Fibroblast of peridontal ligament (primary cell): ENCODE data around the gene ANO3.

ENCODE experiments used
- DNase-seq: peaks from one replicate; pipeline ENCODE4 v3.0.0-alpha.2; 2010; ENCODE audit errors: extremely low read depth

ANO3 gene

DNA sequence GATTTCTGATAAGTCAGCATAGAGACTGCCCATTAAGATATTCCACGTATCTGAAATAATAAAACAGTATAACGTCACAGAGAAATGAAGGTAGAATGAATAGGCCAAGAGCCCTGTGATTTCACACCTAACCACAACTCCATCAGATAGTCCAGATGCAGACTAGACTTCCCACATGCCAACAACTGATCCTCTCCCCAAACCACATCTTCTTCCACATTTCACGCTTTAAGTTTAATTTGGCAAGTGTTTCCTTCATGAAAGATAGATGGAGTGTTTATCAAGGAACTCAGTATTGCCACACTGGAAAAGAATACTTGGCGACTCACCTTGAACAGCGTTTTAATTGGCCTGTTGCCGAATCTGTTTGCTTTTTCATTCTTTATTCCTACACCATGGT, 158.6 kb downstream of the ANO3 start:
- DNase-seq, result no peak

DNA sequence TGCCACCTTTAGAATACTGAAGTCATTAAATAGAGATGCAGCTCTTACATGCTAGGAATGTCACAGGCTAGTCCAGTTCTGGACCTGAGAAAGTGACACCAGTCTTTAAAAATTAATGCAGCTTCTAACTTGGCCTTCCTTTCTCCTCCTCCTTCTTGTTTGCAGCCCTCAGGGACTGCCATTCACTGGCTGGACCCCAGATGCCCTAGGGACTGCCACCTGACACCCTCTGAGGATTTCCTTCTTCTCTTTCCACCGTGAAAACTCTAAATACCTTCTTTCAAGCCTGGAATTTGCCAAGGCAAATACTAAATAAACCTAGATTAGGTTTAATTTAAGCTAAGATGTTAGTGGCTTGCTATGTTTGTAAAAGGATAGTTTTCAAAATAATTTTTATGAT, 161.7 kb downstream of the ANO3 start:
- DNase-seq, result no peak

DNA sequence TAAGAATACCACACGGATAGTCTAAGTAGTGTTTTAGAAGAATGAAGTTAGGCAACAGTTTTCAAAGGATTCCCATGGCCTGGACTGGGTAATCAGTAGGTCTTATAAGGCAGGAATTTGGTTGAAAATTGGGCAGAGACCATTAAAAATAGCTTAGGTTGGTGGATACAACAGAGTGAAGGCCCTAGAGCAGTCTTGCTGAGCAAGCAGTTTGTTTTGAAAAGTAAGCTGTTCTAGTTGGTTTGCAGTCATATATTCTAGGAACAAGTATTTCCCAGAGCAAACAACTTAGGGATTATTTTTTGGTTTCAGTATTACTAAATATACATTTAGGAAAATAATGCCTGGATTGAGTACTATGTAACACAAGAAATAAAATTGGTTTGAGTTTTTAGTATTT, 175.3 kb downstream of the ANO3 start:
- no peak for DNase-seq

DNA sequence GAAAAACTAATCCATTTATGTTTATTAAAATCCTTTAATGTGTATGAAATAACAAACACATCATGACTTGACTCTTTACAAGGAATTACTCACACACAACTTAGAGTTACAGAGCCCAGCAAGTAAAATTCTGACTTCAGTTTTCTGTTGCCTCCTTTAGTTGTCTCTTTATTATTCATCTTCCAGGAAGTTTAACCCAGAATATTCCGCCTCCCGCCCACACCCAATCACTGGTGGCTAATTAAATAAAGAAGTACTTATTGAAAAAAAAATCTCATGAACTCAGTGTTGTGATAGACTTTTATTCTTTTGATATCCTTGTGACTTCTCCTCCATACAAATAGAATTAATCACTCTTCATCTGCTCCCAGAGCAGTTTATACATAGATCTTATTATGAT, 178.2 kb downstream of the ANO3 start:
- DNase-seq, result no peak

DNA sequence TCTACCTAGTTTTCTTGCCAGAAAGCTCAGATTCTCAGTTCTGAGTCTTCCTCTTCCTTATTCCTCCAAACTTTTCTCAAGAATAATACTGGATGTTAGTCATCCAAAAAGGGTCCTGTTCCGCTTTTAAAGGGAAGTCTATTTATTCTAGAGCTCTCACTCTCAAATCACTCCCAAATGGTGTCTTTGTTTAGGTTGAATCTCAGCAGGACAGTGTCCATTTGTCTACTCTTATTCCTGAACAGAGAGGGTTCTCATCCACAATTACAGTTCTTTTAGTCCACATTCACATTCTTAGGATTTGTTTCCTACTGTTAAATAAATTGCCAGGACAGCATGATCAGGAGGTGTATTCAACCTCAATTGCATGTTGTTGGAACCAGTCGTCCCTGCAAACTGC, 178.8 kb downstream of the ANO3 start:
- DNase-seq, result no peak

DNA sequence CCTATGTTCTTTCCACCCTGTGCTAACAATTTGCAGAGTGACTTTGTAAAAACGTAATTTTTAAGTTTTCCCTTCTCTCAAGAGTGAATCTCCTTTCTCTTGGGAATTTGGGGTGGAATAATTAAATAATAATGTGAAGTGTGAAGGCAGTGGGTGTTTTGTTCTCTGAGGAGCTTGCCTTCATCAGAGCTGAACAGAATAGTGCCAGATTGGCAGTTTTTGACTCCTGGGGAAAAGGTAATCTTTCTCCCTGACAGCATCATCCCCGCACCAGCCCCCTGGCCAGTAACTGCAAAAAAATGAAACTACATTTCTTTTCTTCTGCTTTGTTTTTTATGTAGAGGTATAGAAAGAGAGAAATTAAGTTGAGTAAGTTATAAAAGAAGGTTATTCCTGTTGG, 180.3 kb downstream of the ANO3 start:
- DNase-seq, result no peak

DNA sequence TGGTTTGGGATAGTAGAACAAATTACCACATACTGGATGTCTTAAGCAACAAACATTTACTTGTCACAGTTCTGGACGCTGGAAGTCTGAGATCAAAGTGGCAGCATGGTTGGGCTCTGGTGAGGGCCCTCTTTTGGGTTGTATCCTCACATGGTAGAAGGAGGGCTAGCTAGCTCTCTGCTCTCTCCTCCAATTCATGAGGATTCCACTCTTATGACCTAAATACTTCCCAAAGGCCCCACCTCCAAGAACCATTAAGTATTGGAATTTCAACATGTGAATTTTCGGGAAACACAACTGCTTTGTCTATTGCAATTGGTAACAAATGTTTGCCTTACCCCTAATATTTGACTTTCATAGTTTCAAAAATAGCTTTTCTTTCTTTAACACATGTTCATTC, 187.5 kb downstream of the ANO3 start:
- no peak for DNase-seq

DNA sequence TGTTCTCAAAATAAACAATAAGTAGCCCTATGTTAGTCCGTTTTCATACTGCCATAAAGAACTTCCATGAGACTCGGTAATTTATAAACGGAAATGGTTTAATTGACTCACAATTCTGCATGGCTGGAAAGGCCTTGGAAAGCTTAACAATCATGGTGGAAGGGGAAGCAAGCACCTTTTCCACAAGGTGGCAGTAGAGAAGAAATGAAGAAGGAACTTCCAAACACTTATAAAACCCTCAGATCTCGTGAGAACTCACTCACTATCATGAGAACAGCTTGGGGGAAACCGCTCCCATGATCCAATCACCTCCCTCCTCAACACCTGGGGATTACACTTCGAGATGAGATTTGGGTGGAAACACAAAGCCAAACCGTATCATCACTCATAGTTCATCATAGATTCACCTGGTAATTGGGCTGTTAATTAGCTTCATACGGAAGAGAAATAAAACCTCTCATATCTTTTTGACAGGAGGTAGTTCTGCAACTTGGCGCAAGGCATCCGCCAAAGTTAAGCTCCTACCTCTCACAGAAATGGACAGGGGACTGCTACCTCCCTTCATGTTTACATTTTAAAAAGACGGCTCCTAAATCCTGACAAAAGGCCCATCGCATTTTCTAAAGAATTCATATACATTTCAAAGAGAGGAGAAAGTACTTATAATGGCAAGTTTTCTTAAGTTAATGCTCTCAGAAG, 191.1 kb downstream of the ANO3 start:
- peak; percentile 44 for DNase-seq

DNA sequence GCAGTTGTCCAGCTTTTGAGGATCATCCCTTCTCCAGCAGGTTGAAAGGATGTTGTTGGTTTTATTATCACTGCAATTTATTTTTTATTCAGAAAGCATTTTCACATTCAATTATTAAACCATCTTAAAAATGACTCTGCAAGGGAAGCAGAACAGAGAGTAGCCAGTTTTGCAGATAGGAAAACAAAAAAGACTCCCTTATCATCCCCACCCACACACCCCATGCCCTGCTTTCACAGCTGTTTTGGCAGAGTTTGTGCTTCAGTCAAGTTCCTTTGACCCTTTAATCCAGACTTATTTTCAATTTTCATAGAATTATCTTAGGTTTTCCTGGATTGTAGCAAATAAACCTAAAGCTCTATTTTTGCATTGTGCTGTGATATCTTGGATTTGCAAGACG, 195.8 kb downstream of the ANO3 start:
- no peak for DNase-seq

DNA sequence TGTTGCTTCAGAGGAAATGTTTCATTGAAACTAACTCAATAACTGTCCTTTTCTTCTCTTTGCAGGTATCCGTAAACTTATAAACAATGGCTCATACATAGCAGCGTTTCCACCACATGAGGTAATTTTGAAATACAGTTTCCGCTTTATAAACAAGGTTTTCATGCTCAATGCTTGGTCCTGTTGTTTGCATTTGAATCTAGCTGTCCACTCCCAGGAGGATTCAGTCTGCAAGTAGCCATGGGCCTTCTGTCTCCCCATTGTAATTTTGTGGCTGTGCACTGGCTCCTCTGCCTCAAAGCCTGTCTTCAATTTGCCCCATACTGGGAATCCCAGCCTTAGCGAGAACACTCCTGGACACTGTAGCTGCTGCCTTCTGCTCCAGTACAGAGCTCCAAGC, 205.4 kb downstream of the ANO3 start:
- no peak for DNase-seq

DNA sequence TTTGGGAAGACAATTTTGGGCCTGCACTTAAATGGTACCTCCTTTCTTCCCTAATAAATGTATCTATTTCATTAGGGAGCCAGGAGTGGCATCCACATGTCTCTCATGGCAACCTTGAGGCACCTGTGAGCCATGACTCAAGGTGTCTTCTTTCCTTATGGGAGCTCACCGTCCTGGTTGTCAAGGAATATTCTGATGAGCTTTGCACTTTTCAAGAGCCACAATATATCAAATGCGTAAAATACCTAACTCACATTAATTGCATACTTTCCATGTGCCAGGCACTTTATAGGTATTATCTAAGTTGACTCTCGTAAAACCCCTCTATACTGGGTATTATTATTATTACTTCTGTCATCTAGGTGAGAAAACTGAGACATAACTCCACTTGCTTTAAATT, 207.6 kb downstream of the ANO3 start:
- DNase-seq, result no peak

DNA sequence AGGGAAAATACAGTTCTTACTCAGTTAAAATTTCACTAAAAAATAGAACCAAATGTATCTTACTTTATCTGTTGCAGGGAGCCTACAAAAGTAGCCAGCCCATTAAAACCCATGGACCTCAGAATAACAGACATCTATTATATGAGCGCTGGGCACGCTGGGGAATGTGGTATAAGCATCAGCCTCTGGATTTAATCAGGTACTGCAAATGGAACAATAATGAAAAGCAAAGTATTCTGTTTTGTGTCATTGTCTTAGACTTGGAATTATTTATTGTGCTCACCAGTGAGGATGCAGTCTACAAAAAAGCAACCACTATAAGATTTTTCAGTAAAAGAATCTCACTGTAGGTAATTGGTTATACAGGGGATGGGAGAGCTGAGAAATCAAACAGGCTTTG, 209.9 kb downstream of the ANO3 start:
- DNase-seq, result no peak

DNA sequence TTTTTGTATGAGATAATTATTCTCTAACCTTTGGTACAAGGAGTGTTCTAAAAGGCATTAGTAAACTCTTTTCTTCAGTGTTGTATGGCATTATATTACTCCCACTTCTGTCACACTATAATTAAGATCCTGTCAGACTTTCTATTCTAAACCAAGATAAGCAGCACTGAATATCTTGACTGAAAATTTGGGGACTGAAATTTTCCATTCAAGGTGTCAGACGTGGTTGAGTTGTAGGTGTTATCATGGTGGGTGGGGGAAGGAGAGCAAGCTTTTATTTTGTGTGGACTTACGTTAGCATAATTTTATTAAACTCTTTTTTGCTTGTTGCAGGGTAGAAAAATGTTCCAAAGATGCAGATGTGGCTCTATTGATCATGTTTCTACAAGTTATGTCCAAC, 217.2 kb downstream of the ANO3 start:
- no peak for DNase-seq

DNA sequence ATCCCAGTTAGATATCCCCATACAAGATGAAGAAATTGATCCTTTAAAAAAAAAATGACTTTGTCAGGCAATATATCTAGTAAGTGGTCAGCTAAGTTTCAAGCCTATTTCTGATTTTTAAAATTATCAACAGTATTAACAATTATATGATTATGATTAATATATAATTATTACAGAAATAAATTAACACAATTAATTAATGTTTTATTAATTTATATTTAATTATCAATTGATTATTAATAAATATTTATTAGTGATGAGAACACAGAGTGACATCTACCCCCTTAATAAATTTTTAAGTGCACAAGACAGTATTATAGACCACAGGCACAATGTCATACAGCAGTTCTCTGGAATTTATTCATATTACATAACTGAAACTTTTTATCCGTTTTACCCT, 218.1 kb downstream of the ANO3 start:
- no peak for DNase-seq

DNA sequence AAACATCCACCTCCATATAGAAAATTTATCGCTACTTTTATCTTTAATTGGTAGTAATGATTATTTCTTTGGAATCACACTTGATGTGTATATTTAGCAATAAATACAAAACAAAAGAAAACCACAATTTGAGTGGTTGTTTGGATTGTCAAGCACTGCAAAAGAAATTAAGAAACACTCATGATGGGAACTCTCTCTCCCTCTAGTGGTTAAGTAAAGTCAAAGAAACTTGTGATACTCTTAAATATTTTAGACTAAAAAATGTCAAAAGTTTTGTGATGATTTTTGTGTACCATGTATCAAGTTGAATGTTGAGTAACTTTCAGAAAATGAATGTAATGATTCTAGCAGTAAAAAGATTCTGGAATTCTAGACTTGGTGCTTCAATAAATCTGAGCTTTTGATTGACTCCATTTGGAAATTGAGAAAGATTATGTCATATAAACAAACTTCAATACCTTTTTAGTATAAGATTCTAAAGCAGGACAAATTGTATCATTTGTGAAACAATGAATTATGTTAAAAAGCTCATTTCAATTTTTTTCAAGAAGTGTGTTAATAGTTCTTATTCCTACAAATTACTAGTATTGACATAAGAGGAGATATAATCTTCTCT, 219.4 kb downstream of the ANO3 start:
- peak; percentile 30 for DNase-seq

DNA sequence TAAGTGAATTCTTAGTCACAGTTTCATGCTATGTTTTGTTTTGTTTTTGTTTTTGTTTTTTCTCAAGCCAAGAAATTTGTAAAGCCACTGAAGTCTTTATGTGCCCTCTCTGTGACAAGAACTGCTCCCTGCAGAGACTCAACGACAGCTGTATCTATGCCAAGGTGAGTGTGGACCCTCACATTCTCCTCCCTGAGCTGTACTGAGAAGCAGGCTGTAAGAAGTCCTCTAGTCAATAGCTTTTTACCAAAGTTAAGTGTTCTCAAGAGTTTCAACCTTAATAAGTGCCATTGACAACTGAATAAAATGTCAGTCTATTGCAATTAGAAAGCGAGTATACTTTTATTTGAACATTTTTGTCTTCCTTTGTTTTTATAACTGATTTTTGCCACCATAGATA, 221.3 kb downstream of the ANO3 start:
- no peak for DNase-seq

DNA sequence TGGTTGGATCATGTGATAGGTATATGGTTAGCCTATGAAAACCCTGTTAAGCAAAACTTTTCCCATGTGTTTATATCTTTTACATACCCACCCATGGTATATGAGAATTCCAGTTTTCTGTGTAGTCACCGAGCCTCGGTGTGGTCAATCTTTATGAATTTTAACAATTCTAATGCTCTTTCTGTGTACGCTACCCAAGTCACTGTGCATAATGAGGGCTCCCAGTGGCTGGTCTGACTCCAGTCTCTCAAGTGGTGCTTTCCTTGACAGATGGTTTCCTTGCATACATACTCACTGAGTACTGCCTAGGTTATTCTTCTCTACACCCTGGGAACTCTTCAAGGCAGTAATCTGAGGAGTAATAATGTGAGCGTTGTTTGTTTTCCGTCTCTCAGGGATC, 222.5 kb downstream of the ANO3 start:
- no peak for DNase-seq

DNA sequence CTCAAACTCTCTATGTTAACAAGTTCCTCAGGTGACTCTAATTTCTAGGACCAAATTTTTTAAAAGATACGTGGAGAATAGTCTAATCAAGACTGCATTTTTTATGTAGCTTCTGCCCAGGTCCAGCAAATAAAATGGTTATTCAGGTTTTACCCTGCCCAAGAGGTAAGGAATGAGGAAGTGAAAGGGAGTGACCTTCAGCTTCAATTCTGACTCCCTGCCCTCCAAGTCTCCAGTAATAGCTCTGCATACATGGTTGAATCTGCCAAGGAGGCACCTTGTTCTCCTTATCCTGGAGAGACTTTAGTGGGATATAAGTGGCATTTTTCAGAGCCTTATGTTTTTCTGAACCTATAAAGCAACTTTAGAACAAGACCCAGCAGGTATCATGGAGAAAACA, 224.7 kb downstream of the ANO3 start:
- DNase-seq, result no peak

DNA sequence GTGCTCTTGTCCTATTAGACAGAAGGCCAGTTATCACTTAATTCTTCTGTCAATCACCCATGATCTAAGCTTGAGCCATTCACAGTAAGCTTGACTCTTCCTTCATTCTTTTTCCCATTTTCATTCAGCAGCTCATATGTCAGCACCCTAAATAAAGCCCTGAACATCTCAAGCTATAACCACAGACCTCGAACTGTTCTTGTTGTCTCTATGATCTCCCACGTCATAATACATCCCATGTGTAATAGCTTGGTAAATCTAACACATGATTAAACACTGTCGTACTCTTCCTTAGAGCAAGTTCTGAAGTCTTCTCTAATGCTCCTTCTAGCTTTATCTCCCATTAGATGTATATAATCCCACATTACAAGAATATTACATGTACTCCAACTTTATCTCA, 225.7 kb downstream of the ANO3 start:
- DNase-seq, result peak; percentile 4

DNA sequence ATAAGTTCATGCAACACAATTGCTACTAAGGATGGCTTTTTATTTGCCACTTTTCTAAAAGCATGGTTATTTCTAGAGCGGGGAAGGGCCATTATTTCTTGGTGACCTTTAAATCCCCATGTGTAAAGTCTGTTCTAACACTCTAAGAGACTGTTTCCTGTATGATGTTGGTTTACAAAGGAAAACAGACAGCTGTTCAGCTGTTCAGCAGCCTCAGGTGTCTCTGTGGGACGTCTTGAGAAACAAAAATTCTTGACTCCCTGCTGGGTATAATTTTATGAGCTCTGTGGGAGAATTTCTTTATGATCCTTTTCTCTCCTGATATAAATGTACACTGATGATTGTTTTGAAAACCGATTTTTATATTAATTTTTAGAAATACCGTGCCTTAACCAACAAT, 226.3 kb downstream of the ANO3 start:
- no peak for DNase-seq

DNA sequence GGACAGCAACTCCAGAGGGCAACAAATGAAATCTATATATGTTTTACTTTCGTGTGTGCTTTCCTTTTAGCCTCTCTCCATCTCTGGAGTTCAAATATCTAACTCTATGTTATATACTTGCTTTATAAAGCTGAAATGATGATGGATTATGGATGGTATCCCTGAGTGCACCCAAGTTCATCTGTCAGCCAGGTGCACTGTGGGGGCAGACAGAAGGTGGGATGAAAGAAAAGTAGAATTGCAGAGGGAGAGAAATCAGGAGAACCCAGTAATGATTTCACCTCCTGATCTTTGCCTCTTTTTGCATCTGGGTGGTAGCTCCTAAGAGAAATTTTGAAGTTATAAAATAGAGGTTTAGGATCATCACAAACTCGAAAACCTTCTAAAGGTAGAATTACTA, 237.7 kb downstream of the ANO3 start:
- no peak for DNase-seq

DNA sequence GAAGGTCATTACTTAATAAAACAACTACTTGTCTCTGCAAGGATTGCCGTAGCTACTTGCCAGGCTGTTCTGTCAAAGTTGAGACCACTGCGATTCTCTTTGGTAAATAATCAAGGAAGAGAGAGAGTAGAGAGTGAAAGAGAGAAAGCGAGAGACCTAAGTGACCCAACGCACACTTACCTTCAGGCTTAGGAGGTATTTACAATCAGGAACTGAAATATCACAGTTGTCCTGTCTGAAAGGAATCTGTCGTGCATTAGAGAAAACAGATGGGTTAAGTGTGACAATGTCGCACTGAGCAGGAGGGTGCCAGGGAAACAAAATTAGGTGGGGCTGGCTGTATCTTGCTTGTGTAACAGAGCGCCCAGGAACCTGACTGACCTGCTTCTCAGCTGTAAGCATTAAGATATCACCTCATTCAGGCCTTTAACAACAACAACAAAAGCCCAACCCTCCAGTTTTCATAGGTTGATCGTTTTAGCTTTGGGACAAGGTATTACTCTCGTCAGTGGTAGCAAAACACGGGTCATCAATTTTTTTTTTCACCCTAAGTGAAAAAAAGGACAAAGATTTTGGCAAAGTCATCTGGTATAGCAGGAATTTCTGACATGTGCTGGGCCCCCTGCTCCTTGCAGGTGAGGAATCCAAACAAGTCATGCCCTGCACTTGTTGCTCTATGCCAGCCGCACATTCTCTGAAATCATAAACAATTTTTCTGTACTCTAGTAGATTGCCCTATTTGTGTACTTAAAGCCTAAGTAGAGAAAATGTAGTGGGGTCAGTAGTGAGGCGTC, 240.1 kb downstream of the ANO3 start, which contains the start of gene MUC15:
MUC15 (minus strand) TSS at position 403 of the 794 bp plus-strand sequence. CDS start 5,169 bp downstream, outside the sequence.
- DNase-seq, result no peak

DNA sequence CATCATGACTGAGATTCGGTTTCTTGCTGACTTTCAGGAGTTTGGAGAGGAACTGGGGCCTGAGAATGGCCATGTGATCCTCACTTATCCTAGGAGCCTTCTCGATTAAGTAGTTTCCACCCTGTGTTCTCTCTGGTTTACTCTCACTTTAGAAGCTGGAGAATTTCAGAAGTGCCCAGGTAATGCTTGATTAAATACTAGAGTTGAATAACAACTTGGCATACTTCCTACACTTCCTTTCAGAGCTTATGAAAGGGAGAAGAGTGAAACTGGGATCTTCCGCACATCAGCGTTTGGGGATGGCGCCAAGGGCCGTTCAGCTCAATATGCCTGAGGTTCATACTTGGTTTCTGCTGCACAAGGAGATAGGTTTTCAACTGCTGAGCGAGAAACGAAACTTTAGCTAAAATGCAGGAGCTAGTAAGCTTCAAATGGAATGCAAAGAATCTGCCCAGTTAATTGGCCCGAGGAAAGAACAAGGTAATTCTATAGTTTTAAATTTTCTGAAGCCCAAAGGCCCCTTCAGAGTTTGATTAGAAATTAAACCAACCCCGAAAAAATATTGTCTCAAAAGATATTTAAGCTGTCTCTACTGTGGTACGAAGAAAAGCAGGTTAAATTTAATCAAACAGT, 241.0 kb downstream of the ANO3 start:
- DNase-seq, result no peak
